HUDEP-2 (cell line): ENCODE measurements around the gene PCNA.

Experiments used
- DNase-seq, 76 experiments: peaks; one replicate each; lab custom pipeline; 2025; ENCODE audit not compliant: unreplicated experiment in 76 of 76; lab: John Stamatoyannopoulos, UW

The PCNA gene

GRCh38 chr20:5145365-5146098 is 25.8 kb upstream of the PCNA start:
- no peak for DNase-seq

GRCh38 chr20:5143851-5144250 is 24.1 kb upstream of the PCNA start:
- DNase-seq = no peak

- no peak for DNase-seq
Observed at GRCh38 chr20:5141615-5142014, 21.9 kb upstream of the PCNA start.

- DNase-seq = no peak
Observed at GRCh38 chr20:5140195-5140594, 20.4 kb upstream of the PCNA start.

GRCh38 chr20:5136096-5136495 is 16.3 kb upstream of the PCNA start:
- DNase-seq = no peak

- no peak for DNase-seq
Observed at GRCh38 chr20:5135363-5136012, 15.7 kb upstream of the PCNA start.

GRCh38 chr20:5133998-5134397 is 14.2 kb upstream of the PCNA start:
- DNase-seq = no peak

- DNase-seq = no peak
Observed at GRCh38 chr20:5131502-5131901, 11.7 kb upstream of the PCNA start.

GRCh38 chr20:5128886-5129285 is 9.1 kb upstream of the PCNA start:
- DNase-seq = no peak

- DNase-seq = no peak
Observed at GRCh38 chr20:5127859-5128424, 8.2 kb upstream of the PCNA start.

GRCh38 chr20:5127204-5127858 is 7.6 kb upstream of the PCNA start:
- DNase-seq = peak in 23 of 76 experiments; percentile 3 to 37 (median 21)

- peak; percentile 55 to 100 (median 99) for DNase-seq
Observed at GRCh38 chr20:5126512-5127203, 6.9 kb upstream of the PCNA start, which contains the start of gene CDS2. Gene CDS2, plus strand, starts transcription at chr20:5127008. Its CDS starts 85 bp downstream, at chr20:5127093.

- peak in 40 of 76 experiments; percentile 8 to 84 (median 56) for DNase-seq
Observed at GRCh38 chr20:5122873-5123260, 3.1 kb upstream of the PCNA start.

- DNase-seq = no peak
Observed at GRCh38 chr20:5120185-5120476, 373 bp upstream of the PCNA start.

GRCh38 chr20:5119143-5119434 is 669 bp downstream of the PCNA start:
- DNase-seq = no peak

- DNase-seq = peak in 5 of 76 experiments; percentile 6 to 40 (median 23)
Observed at GRCh38 chr20:5118220-5119142, 1.3 kb downstream of the PCNA start.

- no peak for DNase-seq
Observed at GRCh38 chr20:5116875-5117274, 2.9 kb downstream of the PCNA start.

GRCh38 chr20:5114403-5114802 is 5.4 kb downstream of the PCNA start:
- DNase-seq = no peak

GRCh38 chr20:5113615-5113986 is 6.2 kb downstream of the PCNA start:
- no peak for DNase-seq

- no peak for DNase-seq
Observed at GRCh38 chr20:5109276-5109675, 10.5 kb downstream of the PCNA start.
